ENCODE measurements around the gene CTSV.
"Not testable (repeated sequence)": the region's sequence is repeated elsewhere in the genome, so short reads cannot be mapped to it uniquely, and the experiment has no call there.

Gene CTSV

GRCh38 chr9:97060796-97061195, 21.9 kb upstream of the CTSV start:
- TF ChIP-seq ZNF274 (IDR thresholded peaks at IDR 0.05; ENCODE audit: low read depth, low read length), result no peak

GRCh38 chr9:97059626-97060025, 20.7 kb upstream of the CTSV start:
- H3K4me3 ChIP-seq (ENCODE audit: low read length), result no peak overlapping the region
- no peak for TF ChIP-seq ZNF274 (IDR thresholded peaks at IDR 0.05; ENCODE audit: low read depth, low read length)

More at GRCh38 chr9:97060796-97061195, 21.9 kb upstream of the CTSV start:
- H3K4me3 ChIP-seq (ENCODE audit: low read length), result no peak overlapping the region

- TF ChIP-seq ZNF274 (IDR thresholded peaks at IDR 0.05; ENCODE audit: low read depth, low read length), result no peak
Measured at GRCh38 chr9:97057651-97058050, 18.7 kb upstream of the CTSV start.

DNA sequence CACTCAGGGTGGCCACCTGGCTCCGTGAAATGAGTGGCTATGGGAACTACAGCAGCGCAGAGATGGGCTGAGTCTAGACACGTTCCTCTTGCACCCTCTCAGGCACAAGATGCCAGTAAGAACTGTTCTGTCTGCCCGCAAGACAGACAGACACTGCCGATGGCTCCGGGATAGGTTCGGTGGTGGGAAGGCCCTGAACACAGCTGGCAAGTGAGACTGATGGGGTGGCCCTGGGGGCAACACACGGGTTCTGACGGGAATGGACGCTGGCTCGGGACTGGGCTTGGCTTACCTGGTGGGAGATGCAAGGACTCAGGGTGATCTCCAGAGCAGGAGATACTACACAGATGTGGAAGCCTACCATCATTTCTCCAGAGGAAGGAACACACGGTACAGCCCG, 16.9 kb upstream of the CTSV start:
- not testable (repeated sequence) for H3K4me3 ChIP-seq (ENCODE audit: low read length)

More at GRCh38 chr9:97057651-97058050, 18.7 kb upstream of the CTSV start:
- no peak overlapping the region for H3K4me3 ChIP-seq (ENCODE audit: low read length)

DNA sequence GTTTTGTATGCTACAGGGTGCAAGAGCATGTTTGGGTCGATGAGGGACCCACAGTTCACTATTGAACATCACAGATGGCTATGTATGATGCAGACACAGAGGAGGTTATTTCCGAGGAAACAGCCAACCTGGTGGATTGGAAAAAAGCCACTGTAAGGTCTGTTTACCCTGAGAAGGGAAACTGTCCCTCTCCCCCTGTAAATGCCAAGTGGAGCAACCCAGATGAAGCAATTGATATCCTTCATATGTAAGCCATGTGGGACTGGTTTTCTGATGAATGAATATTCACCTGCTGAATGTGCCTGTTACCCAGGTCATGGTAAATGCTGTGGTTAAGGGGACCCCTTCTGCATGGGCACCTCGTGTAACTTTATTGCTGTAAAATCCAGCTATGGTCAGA, 14.8 kb upstream of the CTSV start:
- TF ChIP-seq ZNF274 (IDR thresholded peaks at IDR 0.05; ENCODE audit: low read depth, low read length), result no peak
- no peak overlapping the region for H3K4me3 ChIP-seq (ENCODE audit: low read length)

DNA sequence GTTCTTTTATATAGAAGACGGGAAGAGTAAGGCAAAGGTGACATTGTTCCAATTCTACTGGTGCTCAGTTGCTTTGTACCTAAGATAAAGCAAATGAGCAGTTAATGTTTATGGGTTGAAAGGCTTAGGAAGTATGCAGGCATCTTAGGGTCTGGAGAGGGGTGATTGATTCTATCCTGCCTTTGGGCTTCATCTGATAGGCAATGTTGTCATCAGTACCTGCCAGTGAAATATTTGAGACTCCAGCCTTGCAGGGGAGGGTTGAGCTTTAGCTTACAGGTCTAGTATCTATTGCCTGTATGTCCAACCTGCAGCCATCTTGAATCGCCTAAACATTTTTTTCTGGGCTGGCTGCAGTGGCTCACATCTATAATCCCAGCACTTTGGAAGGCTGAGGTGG, 13.8 kb upstream of the CTSV start:
- no peak overlapping the region for H3K4me3 ChIP-seq (ENCODE audit: low read length)
- TF ChIP-seq ZNF274 (IDR thresholded peaks at IDR 0.05; ENCODE audit: low read depth, low read length), result no peak

DNA sequence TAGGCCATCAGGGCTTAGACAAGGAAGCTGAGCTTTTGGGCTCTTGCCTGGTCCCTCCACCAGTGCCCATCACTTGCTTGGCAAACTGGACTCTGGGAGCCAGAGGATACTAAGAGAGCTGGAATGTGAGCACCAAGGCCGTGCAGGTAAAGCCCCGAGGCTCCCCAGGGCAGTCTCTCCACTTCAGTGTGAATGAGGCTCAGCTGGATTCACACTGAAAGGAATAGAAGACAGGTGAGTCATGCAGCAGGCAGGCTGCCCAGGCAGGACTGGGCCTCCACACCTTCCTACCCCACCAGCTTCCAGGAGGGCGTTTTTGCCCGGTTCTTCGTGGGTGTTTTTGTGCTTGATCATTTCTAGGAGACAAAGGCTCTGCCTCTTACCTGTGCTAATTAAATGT, 7.3 kb upstream of the CTSV start:
- no peak for TF ChIP-seq ZNF274 (IDR thresholded peaks at IDR 0.05; ENCODE audit: low read depth, low read length)
- no peak overlapping the region for H3K4me3 ChIP-seq (ENCODE audit: low read length)

DNA sequence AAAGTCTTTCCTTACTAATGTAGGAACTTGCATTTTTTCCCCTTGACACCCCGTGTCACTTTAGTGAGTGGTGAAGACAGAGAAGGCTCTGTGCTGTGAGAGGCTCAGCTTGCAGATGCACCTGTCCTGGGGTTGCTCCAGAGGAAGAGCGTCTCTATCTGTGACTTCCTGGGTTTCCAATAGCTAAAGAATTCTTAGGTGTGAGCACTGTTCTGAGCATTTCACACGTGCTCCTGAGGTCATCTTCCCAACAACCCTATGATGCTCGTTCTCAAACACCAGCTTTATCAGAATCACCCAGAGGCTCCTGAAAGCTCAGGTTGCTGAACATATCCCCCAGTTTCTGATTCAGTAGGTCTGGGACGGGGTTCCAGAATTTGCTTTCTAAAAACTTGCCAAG, 6.4 kb upstream of the CTSV start:
- H3K4me3 ChIP-seq (ENCODE audit: low read length), result no peak overlapping the region
- TF ChIP-seq ZNF274 (IDR thresholded peaks at IDR 0.05; ENCODE audit: low read depth, low read length), result no peak

DNA sequence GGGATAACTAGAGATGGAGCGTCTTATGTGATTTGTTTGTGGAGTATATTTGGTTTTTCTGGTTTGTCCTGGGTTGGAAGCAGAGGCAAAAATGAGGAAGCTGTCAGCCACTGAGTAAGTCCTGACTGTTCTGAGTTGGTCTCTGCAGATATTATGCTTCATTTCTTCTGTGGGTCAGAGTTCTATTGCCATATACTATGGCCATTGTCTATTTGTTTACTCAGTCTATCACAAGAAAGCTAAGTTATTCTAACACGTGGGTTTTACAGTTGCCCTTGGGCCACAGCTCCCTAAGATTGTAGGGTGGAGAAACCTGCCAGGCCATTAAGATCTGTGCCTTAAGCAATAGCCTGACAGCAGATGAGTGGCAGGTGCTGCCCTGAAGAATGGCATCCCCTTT, 3.0 kb upstream of the CTSV start:
- no peak for TF ChIP-seq ZNF274 (IDR thresholded peaks at IDR 0.05; ENCODE audit: low read depth, low read length)
- H3K4me3 ChIP-seq (ENCODE audit: low read length), result no peak overlapping the region

GRCh38 chr9:97039514-97039860, 545 bp upstream of the CTSV start:
- no peak for TF ChIP-seq ZNF274 (IDR thresholded peaks at IDR 0.05; ENCODE audit: low read depth, low read length)
- peak overlapping the region; percentile 55; the same call in 1 of the 2 replicates for H3K4me3 ChIP-seq (ENCODE audit: low read length)

DNA sequence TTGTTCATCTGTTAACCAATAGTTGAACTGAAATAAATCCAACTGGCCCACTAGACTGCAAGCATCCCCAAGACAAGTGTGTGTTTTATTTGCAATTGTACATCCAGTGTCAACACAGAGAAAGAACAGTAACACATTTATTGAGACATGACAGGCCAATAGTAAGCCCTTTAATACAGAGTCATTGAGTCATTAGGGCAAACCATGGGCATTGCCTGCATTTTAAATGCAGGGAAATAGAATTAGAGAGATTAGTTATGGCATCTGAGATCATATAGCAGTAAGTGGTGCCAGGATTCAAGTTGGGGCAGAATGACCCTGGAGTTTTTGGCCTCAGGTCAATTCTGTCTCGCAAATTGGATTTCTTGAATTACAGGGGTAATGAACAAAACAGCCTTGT, 15.4 kb downstream of the CTSV start:
- not testable (repeated sequence) for H3K4me3 ChIP-seq (ENCODE audit: low read length)

DNA sequence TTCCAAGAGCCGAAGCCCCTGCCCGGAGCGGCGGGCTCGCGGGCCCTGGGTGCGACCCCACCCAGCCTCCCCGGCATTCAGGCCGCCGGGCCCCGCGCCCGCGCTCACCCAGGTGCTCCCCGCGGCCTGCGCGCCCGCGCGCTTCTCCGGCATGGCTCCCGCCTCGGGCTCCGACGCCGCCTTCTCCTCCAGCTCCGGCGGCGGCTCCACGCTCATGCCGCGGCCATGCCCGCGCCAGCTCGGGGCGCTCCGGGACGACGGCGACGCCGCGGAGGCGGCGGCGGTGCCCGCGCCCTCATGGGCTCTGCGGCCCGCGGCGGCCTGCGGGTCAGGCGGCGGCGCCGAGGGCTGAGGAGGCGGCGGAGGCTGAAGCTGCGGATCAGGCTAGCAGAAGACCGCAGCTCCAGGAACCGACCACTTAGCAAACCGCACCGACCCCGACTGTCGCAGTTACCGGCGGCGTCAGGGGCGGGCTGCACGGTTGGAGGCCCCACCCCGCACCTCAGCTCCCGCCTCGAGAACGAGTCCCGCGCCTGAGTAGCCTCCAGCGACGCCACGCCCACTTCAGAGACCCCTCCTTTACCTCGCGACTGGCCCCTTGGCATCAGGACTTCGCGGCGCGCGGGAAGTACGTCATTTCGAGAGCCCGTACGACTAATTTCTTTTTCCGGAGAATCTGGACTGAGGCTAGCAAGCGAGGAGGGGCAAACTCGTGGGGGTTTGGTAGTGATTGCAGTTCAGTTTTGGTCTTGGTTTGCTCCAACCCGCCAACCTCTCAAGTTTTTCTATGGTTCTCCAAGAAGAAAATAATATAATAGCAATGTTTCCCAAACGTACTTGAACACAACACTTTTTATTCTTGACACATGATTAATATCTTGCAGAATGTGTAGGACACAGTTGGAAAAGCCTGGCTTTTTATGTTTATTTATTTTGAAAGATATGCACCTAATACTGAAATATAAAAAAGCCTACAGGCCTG, 25.5 kb downstream of the CTSV start:
- H3K4me3 ChIP-seq (ENCODE audit: low read length), result peak overlapping the region; percentile 88

DNA sequence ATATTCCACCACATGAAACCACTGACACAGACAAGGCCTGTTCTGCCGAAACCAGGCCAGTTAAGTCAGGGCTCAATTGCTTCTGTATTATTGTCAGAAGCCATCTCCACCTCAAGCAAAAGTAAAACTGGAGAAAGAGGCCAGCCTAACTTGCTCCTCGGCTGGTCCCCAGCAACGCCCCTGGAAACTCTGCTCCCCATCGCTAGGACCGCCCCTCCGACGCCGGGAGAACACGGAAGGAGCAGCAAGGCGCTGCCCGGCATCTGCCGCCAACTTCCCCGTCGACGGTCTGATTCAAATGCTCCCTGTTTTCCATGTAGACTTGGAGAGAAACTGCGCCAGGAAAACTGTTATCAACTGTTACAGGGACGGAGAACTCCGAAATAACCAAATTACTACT, 26.3 kb downstream of the CTSV start:
- H3K4me3 ChIP-seq (ENCODE audit: low read length), result peak overlapping the region; percentile 88

GRCh38 chr9:97002195-97002594, 36.7 kb downstream of the CTSV start:
- H3K4me3 ChIP-seq (ENCODE audit: low read length), result not testable (repeated sequence)

GRCh38 chr9:97001338-97001737, 37.6 kb downstream of the CTSV start:
- H3K4me3 ChIP-seq (ENCODE audit: low read length), result not testable (repeated sequence)

GRCh38 chr9:97000139-97000787, 38.7 kb downstream of the CTSV start:
- H3K4me3 ChIP-seq (ENCODE audit: low read length), result not testable (repeated sequence)

- not testable (repeated sequence) for H3K4me3 ChIP-seq (ENCODE audit: low read length)
Measured at GRCh38 chr9:96999733-97000132, 39.2 kb downstream of the CTSV start.

GRCh38 chr9:96997009-96997701, 41.8 kb downstream of the CTSV start:
- not testable (repeated sequence) for H3K4me3 ChIP-seq (ENCODE audit: low read length)

- not testable (repeated sequence) for H3K4me3 ChIP-seq (ENCODE audit: low read length)
Measured at GRCh38 chr9:96994531-96995016, 44.4 kb downstream of the CTSV start.

- H3K4me3 ChIP-seq (ENCODE audit: low read length), result not testable (repeated sequence)
Measured at GRCh38 chr9:96992303-96992702, 46.6 kb downstream of the CTSV start.

Measured in GM08714 (cell line).